HepG2 (cell line): ENCODE results near the gene NELFB. TPM values are rescaled to one million over a fixed set of nuclear protein-coding genes. Genes with fewer than 3 reads are reported as not detected.

Source experiments
- AHR ChIP-seq: IDR thresholded peaks from 2 replicates; pipeline ENCODE4 v1.6.1; 2018; ENCODE audit warnings: missing genetic modification reagents, missing compliant biosample characterization
- BRCA1 ChIP-seq: sonication (generic); formaldehyde crosslinking; IDR thresholded peaks from 2 replicates; pipeline ENCODE4 v1.4.0; 2020; ENCODE audit warnings: missing genetic modification reagents
- FOXA1 ChIP-seq, 2 experiments: fragments of 450-650 bp in 1 of 2; sonication (generic) in 1 of 2; formaldehyde crosslinking in 1 of 2; IDR thresholded peaks; 2 replicates each; pipeline versions ENCODE4 v1.4.0 to v1.6.1; 2016 to 2020; ENCODE audit warnings: missing genetic modification reagents in 1 of 2
- FOXA3 ChIP-seq: IDR thresholded peaks from 2 replicates; pipeline ENCODE4 v1.6.1; 2016; ENCODE audit warnings: missing genetic modification reagents, missing compliant biosample characterization
- FUBP1 ChIP-seq: sonication (generic); formaldehyde crosslinking; IDR thresholded peaks from 2 replicates; pipeline ENCODE4 v1.5.1; 2020; ENCODE audit warnings: missing genetic modification reagents, mild to moderate bottlenecking, borderline replicate concordance
- GATAD1 ChIP-seq: IDR thresholded peaks from 2 replicates; pipeline ENCODE4 v1.6.1; 2016; ENCODE audit warnings: missing genetic modification reagents, missing compliant biosample characterization
- HNRNPH1 ChIP-seq: fragments of 200-400 bp; formaldehyde crosslinking; optimal IDR thresholded peaks from 2 replicates; pipeline ENCODE3; 2017; ENCODE audit warnings: mild to moderate bottlenecking, low read depth, low read length
- ISL2 ChIP-seq: sonication (generic); formaldehyde crosslinking; IDR thresholded peaks from 2 replicates; pipeline ENCODE4 v1.5.0; 2020; ENCODE audit warnings: missing genetic modification reagents
- NCOR1 ChIP-seq: fragments of 200-600 bp; sonication (generic); IDR thresholded peaks from 2 replicates; pipeline ENCODE4 v1.7.0; 2017; ENCODE audit warnings: antibody characterized with exemption, low read length, borderline replicate concordance
- POGZ ChIP-seq: sonication (generic); formaldehyde crosslinking; IDR thresholded peaks from 2 replicates; pipeline ENCODE4 v1.4.0; 2020; ENCODE audit warnings: mild to moderate bottlenecking, missing genetic modification reagents
- PRDM4 ChIP-seq: sonication (generic); formaldehyde crosslinking; IDR thresholded peaks from 2 replicates; pipeline ENCODE4 v1.9.0; 2021; ENCODE audit warnings: missing genetic modification reagents, borderline replicate concordance
- RAD51 ChIP-seq: fragments of 450-650 bp; IDR thresholded peaks from 2 replicates; pipeline ENCODE4 v1.6.1; 2016; ENCODE audit warnings: borderline replicate concordance
- TP53 ChIP-seq: sonication (generic); formaldehyde crosslinking; conservative IDR thresholded peaks from 2 replicates; pipeline ENCODE4 v1.4.0; 2020; ENCODE audit warnings: missing genetic modification reagents
- TRAFD1 ChIP-seq: sonication (generic); formaldehyde crosslinking; IDR thresholded peaks from 2 replicates; pipeline ENCODE4 v1.5.1; 2020; ENCODE audit warnings: missing genetic modification reagents, mild to moderate bottlenecking, borderline replicate concordance
- ZNF468 ChIP-seq: sonication (generic); formaldehyde crosslinking; IDR thresholded peaks from 2 replicates; pipeline ENCODE4 v1.8.0; 2022; ENCODE audit warnings: mild to moderate bottlenecking, moderate library complexity, missing genetic modification reagents
- ZNF501 ChIP-seq: sonication (generic); formaldehyde crosslinking; IDR thresholded peaks from 2 replicates; pipeline ENCODE4 v1.5.1; 2020; ENCODE audit warnings: mild to moderate bottlenecking, moderate library complexity, missing genetic modification reagents
- ZNF563 ChIP-seq: sonication (generic); formaldehyde crosslinking; IDR thresholded peaks from 2 replicates; pipeline ENCODE4 v1.8.0; 2022; ENCODE audit warnings: mild to moderate bottlenecking, moderate library complexity, missing genetic modification reagents
- ZNF629 ChIP-seq: sonication (generic); formaldehyde crosslinking; conservative IDR thresholded peaks from 2 replicates; pipeline ENCODE4 v1.5.0; 2020; ENCODE audit warnings: missing genetic modification reagents
- ZNF770 ChIP-seq: sonication (generic); formaldehyde crosslinking; IDR thresholded peaks from 2 replicates; pipeline ENCODE4 v1.5.0; 2020; ENCODE audit warnings: mild to moderate bottlenecking, missing genetic modification reagents
- ZNF775 ChIP-seq: sonication (generic); formaldehyde crosslinking; IDR thresholded peaks from 2 replicates; pipeline ENCODE4 v1.4.0; 2020; ENCODE audit warnings: missing genetic modification reagents, mild to moderate bottlenecking, moderate library complexity, borderline replicate concordance
- ZNF790 ChIP-seq: sonication (generic); formaldehyde crosslinking; IDR thresholded peaks from 2 replicates; pipeline ENCODE4 v1.8.0; 2022; ENCODE audit warnings: missing genetic modification reagents, mild to moderate bottlenecking, borderline replicate concordance
- ZSCAN29 ChIP-seq: sonication (generic); formaldehyde crosslinking; conservative IDR thresholded peaks from 2 replicates; pipeline ENCODE4 v1.4.0; 2020; ENCODE audit warnings: mild to moderate bottlenecking, missing genetic modification reagents
- polyA plus RNA-seq, 8 experiments: library from polyadenylated mRNA; depleted of rRNA in 3 of 8; stranded (reverse) in 7 of 8; unstranded in 1 of 8; fragments of >200 nt; fragmentation: Illumina TruSeq in 4 of 8; extraction: Trizol in 4 of 8; gene quantifications; 2 replicates each; pipeline versions ENCODE4 v1.2.1 to v1.2.3, GENCODE V29; 2011 to 2016; ENCODE audit warnings: low read depth in 4 of 8, missing spikeins in 1 of 8, mixed read lengths in 1 of 8; ENCODE audit not compliant: insufficient read depth in 1 of 8
- total RNA-seq, 5 experiments: library from RNA; depleted of rRNA; stranded (reverse); fragments of >200 nt; fragmentation: Illumina TruSeq; extraction: Trizol; gene quantifications; 2 replicates each; pipeline ENCODE4 v1.2.3, GENCODE V29; 2016; ENCODE audit warnings: low read depth in 1 of 5

The NELFB gene
- total and polyA plus RNA-seq, 2 of the 13 experiments (the other 11 are each of a cell fraction or from before 2014, with no cell fraction given), result 26.5 to 45.8 TPM

DNA sequence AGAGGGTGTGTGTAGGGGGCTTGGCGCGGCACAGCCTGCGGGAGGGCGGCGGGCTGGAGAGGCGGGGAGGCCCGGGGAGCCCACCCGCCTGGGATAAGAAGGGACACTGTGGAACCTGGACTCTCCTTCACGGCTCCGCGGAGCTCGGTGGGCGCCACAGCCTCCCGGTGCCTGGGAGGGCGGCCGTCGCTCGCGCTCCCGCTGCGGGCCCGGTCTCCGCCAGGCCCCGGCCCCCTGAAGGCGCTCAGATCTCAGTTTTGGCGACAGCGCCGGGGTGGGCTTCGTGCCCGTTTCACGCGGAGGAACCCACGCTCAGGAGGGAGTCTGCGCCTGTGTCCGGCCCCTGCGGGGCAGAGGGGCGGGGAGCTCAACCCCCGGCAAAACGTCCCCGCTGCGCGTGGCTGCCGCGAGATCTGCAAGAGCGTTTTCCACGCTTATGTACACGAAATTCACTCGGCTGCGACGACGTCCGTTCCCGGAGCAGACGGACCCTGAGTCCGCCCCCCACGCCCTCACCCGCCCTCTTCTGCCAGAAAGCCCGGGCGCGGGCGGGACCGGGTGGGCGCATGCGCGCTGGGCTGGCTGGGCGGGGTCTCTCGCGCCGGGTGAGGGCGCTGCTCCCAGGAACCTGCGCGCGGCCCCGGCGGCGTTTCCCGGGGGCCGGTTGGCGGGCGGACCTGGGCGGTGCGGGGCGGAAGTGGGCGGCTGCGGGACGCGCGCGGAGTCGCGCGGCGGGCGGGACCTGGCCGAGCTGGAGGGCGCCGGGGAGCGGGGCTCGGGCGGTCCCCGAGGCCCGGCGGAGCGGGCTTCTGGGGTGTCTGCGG lies at the start of gene NELFB (continued):
- TF ChIP-seq ZNF770 (CRISPR knock-in tag), result no peak; the same call in 1 of the 2 replicates
- TF ChIP-seq FUBP1 (CRISPR knock-in tag), result no peak
- no peak for TF ChIP-seq NCOR1
- TF ChIP-seq RAD51, result no peak
- no peak for TF ChIP-seq ZSCAN29 (CRISPR knock-in tag)
- TF ChIP-seq HNRNPH1, result peak; percentile 94
- no peak for TF ChIP-seq ZNF775 (CRISPR knock-in tag)
- TF ChIP-seq FOXA1 (IDR thresholded peaks at IDR 0.05), result no peak
- TF ChIP-seq FOXA1 (CRISPR knock-in tag; IDR thresholded peaks at IDR 0.05), result peak; percentile 55
- TF ChIP-seq ZNF629 (CRISPR knock-in tag), result no peak
- no peak for TF ChIP-seq TP53
- TF ChIP-seq PRDM4 (CRISPR knock-in tag), result no peak
- TF ChIP-seq FOXA3 (CRISPR knock-in tag), result no peak; the same call in 1 of the 2 replicates
- TF ChIP-seq GATAD1, result peak; percentile 86
- no peak for TF ChIP-seq ZNF790
- TF ChIP-seq BRCA1 (CRISPR knock-in tag), result no peak
- TF ChIP-seq ISL2 (CRISPR knock-in tag), result peak; percentile 25; the same call in 1 of the 2 replicates
- TF ChIP-seq ZNF501 (CRISPR knock-in tag), result peak; percentile 7; the same call in 1 of the 2 replicates
- no peak for TF ChIP-seq TRAFD1 (CRISPR knock-in tag)
- no peak for TF ChIP-seq ZNF468 (CRISPR knock-in tag)
- no peak for TF ChIP-seq AHR (CRISPR knock-in tag)
- peak; percentile 50; the same call in 1 of the 2 replicates for TF ChIP-seq ZNF563 (CRISPR knock-in tag)
- TF ChIP-seq POGZ (CRISPR knock-in tag), result no peak
